H1 (cell line): ENCODE results near the gene ATOH8.

Source experiments
- ATF3 ChIP-seq: IDR thresholded peaks from 2 replicates; pipeline ENCODE4 v1.6.1; 2011; ENCODE audit warnings: low read depth, mild to moderate bottlenecking, low read length; ENCODE audit not compliant: insufficient read depth
- CEBPB ChIP-seq: IDR thresholded peaks from 2 replicates; pipeline ENCODE4 v1.6.1; 2012; ENCODE audit warnings: low read depth, low read length
- CTCF ChIP-seq, 3 experiments: IDR thresholded peaks; 1 replicate in 2 of 3; 2 replicates in 1 of 3; pipeline versions ENCODE4 v1.5.1 to v1.6.1; 2011; ENCODE audit warnings: low read length in 3 of 3, mild to moderate bottlenecking in 3 of 3, inconsistent platforms in 2 of 3, low read depth in 1 of 3, moderate library complexity in 1 of 3; ENCODE audit not compliant: insufficient read depth in 1 of 3; ENCODE audit errors: control extremely low read depth in 1 of 3
- EP300 ChIP-seq, 2 experiments: IDR thresholded peaks; 1 replicate in 1 of 2; 2 replicates in 1 of 2; pipeline ENCODE4 v1.6.1; 2011 to 2012; ENCODE audit warnings: low read depth in 2 of 2, low read length in 2 of 2, mild to moderate bottlenecking in 2 of 2, borderline replicate concordance in 1 of 2, inconsistent platforms in 1 of 2, moderate library complexity in 1 of 2
- GABPA ChIP-seq: IDR thresholded peaks from 2 replicates; pipeline ENCODE4 v1.6.1; 2011; ENCODE audit warnings: mild to moderate bottlenecking, low read length, moderate library complexity, borderline replicate concordance; ENCODE audit not compliant: insufficient read depth
- HDAC6 ChIP-seq: IDR thresholded peaks from one replicate; pipeline ENCODE4 v1.7.1; 2012; ENCODE audit warnings: low read depth, mild to moderate bottlenecking, inconsistent platforms, low read length, moderate library complexity
- JUN ChIP-seq: IDR thresholded peaks from 2 replicates; pipeline ENCODE4 v1.6.1; 2011; ENCODE audit warnings: low read depth, mild to moderate bottlenecking, improper control_type of control experiment, low read length
- POLR2A ChIP-seq, 2 experiments: IDR thresholded peaks; 1 replicate in 1 of 2; 2 replicates in 1 of 2; pipeline ENCODE4 v1.6.1; 2011; ENCODE audit warnings: low read depth in 2 of 2, low read length in 2 of 2, mild to moderate bottlenecking in 2 of 2; ENCODE audit errors: control extremely low read depth in 1 of 2
- TEAD4 ChIP-seq: IDR thresholded peaks from 2 replicates; pipeline ENCODE4 v1.6.1; 2012; ENCODE audit warnings: low read depth, low read length, inconsistent platforms, mixed read lengths
- YY1 ChIP-seq: IDR thresholded peaks from 2 replicates; pipeline ENCODE4 v1.6.1; 2011; ENCODE audit warnings: low read depth, mild to moderate bottlenecking, low read length
- ZNF274 ChIP-seq: IDR thresholded peaks from 2 replicates; pipeline ENCODE4 v1.7.0; 2012; ENCODE audit warnings: low read length, borderline replicate concordance; ENCODE audit errors: extremely low read depth

- TF ChIP-seq CTCF (IDR thresholded peaks at IDR 0.05; ENCODE audit: control extremely low read depth in 1 of 3, insufficient read depth in 1 of 3, low read depth in 1 of 3, low read length in 3 of 3) (no peak), ZNF274 (no peak), GABPA (no peak), POLR2A (IDR thresholded peaks at IDR 0.05; ENCODE audit: control extremely low read depth in 1 of 2, low read depth in 2 of 2, low read length in 2 of 2) (no peak), YY1 (no peak), TEAD4 (no peak), CEBPB (no peak), ATF3 (no peak), EP300 (IDR thresholded peaks at IDR 0.05; ENCODE audit: borderline replicate concordance in 1 of 2, low read depth in 2 of 2, low read length in 2 of 2) (no peak), JUN (no peak), HDAC6 (no peak)
These were observed 74.9 kb downstream of the ATOH8 start for GRCh38 chr2:85828725-85829124.
